ENCODE measurements around the gene SLC44A2.

GRCh38 chr19:10655457-10656312, 30.3 kb downstream of the SLC44A2 start:
- TF ChIP-seq CTCF (IDR thresholded peaks at IDR 0.05 in 8 of 11, conservative IDR thresholded peaks at IDR 0.05 in 3 of 11) (no peak), POLR2A (IDR thresholded peaks at IDR 0.05) (no peak)
